Testis (tissue), 2 donors: ENCODE measurements around the gene CLRN1.

Experiments
- POLR2A ChIP-seq: fragments of 450-650 bp; IDR thresholded peaks from one replicate; pipeline ENCODE4 v1.6.1; 2017; ENCODE audit warnings: antibody characterized with exemption, mild to moderate bottlenecking, moderate library complexity
- TF ChIP-seq, protein P1 (sequence below), 3 experiments: fragments of 450-650 bp in 2 of 3; fragments of 200-600 bp in 1 of 3; sonication (generic) in 1 of 3; IDR thresholded peaks; one replicate each; pipeline ENCODE4 v1.5.1; 2016 to 2019; ENCODE audit warnings: antibody characterized with exemption in 3 of 3, mild to moderate bottlenecking in 2 of 3, moderate library complexity in 1 of 3

GRCh38 chr3:150965436-150965835, 7.1 kb downstream of the CLRN1 start:
- TF ChIP-seq, protein P1, sequence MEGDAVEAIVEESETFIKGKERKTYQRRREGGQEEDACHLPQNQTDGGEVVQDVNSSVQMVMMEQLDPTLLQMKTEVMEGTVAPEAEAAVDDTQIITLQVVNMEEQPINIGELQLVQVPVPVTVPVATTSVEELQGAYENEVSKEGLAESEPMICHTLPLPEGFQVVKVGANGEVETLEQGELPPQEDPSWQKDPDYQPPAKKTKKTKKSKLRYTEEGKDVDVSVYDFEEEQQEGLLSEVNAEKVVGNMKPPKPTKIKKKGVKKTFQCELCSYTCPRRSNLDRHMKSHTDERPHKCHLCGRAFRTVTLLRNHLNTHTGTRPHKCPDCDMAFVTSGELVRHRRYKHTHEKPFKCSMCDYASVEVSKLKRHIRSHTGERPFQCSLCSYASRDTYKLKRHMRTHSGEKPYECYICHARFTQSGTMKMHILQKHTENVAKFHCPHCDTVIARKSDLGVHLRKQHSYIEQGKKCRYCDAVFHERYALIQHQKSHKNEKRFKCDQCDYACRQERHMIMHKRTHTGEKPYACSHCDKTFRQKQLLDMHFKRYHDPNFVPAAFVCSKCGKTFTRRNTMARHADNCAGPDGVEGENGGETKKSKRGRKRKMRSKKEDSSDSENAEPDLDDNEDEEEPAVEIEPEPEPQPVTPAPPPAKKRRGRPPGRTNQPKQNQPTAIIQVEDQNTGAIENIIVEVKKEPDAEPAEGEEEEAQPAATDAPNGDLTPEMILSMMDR (IDR thresholded peaks at IDR 0.05): no peak
- no peak for TF ChIP-seq POLR2A
